Stimulated activated CD4-positive, alpha-beta T cell treated with anti-CD3 and anti-CD28 coated beads, Interleukin-1b, Interleukin-23, amount 100 ng/mL, for 1 hour (primary cell): Measurements from ENCODE around the gene NR2C1.
"Not testable (repeated sequence)": the region's sequence is repeated elsewhere in the genome, so short reads cannot be mapped to it uniquely, and the experiment has no call there.

Source experiments
- DNase-seq, 2 donors: peaks; one replicate each; pipeline ENCODE4 v3.0.0-alpha.2; 2020; ENCODE audit warnings: low read depth in 2 of 2

The NR2C1 gene

GRCh38 chr12:95072900-95073697 lies at the start of gene NR2C1:
Gene NR2C1, minus strand, starts transcription at chr12:95073618. Its CDS starts 6,234 bp downstream, at chr12:95067384.
- DNase-seq = peak; percentile 73 to 84

GRCh38 chr12:95118788-95119179 lies 45.4 kb upstream of the NR2C1 start:
- DNase-seq = no peak

GRCh38 chr12:95118138-95118787 lies 44.8 kb upstream of the NR2C1 start:
- no peak for DNase-seq

- peak; percentile 12 to 21 for DNase-seq
Measured at GRCh38 chr12:95117178-95117599, 43.8 kb upstream of the NR2C1 start.

GRCh38 chr12:95116773-95117172 lies 43.4 kb upstream of the NR2C1 start:
- DNase-seq = no peak

GRCh38 chr12:95116341-95116740 lies 42.9 kb upstream of the NR2C1 start:
- no peak for DNase-seq

GRCh38 chr12:95115641-95116040 lies 42.2 kb upstream of the NR2C1 start:
- DNase-seq = no peak

- DNase-seq = no peak
Measured at GRCh38 chr12:95114766-95115405, 41.5 kb upstream of the NR2C1 start.

GRCh38 chr12:95107362-95107761 lies 33.9 kb upstream of the NR2C1 start:
- DNase-seq = no peak

- no peak for DNase-seq
Measured at GRCh38 chr12:95105540-95105939, 32.1 kb upstream of the NR2C1 start.

GRCh38 chr12:95104919-95105452 lies 31.6 kb upstream of the NR2C1 start:
- no peak for DNase-seq

- DNase-seq = no peak
Measured at GRCh38 chr12:95102916-95103671, 29.7 kb upstream of the NR2C1 start.

GRCh38 chr12:95101957-95102356 lies 28.5 kb upstream of the NR2C1 start:
- not testable (repeated sequence) for DNase-seq

- DNase-seq = no peak
Measured at GRCh38 chr12:95100264-95101190, 27.1 kb upstream of the NR2C1 start.

GRCh38 chr12:95099270-95099790 lies 25.9 kb upstream of the NR2C1 start:
- DNase-seq = no peak

GRCh38 chr12:95096852-95097251 lies 23.4 kb upstream of the NR2C1 start:
- DNase-seq = no peak

- no peak for DNase-seq
Measured at GRCh38 chr12:95096378-95096777, 23.0 kb upstream of the NR2C1 start.

- DNase-seq = not testable (repeated sequence)
Measured at GRCh38 chr12:95095866-95096265, 22.4 kb upstream of the NR2C1 start.

- DNase-seq = no peak
Measured at GRCh38 chr12:95089462-95089861, 16.0 kb upstream of the NR2C1 start.

GRCh38 chr12:95088379-95088778 lies 15.0 kb upstream of the NR2C1 start:
- no peak for DNase-seq
